SU-DHL-6 (cell line): ENCODE results near the gene RUNX2.

Experiments used
- H2AFZ ChIP-seq: fragments of 200-600 bp; sonication (generic); 2 replicates; pipeline ENCODE4 v1.6.1; 2014; ENCODE audit warnings: low read depth, mild to moderate bottlenecking, moderate library complexity, mixed read lengths, antibody characterized with exemption, low read length; ENCODE audit not compliant: severe bottlenecking
- H3F3A ChIP-seq: fragments of 200-600 bp; shearing (Covaris generic); 2 replicates; pipeline ENCODE4 v1.6.0; 2016; ENCODE audit warnings: antibody characterized with exemption, mild to moderate bottlenecking; ENCODE audit not compliant: insufficient read depth
- H3K27ac ChIP-seq: fragments of 200-600 bp; sonication (generic); 2 replicates; pipeline ENCODE4 v1.5.1; 2016; ENCODE audit warnings: low read depth, mild to moderate bottlenecking, low read length, moderate library complexity, mixed read lengths
- H3K27me3 ChIP-seq: fragments of 200-600 bp; sonication (generic), shearing (Covaris generic); 2 replicates; pipeline ENCODE4 v1.6.0; 2014; ENCODE audit warnings: mild to moderate bottlenecking, low read length
- H3K36me3 ChIP-seq: fragments of 200-600 bp; sonication (generic); 2 replicates; pipeline ENCODE4 v1.6.1; 2014; ENCODE audit warnings: mild to moderate bottlenecking, low read length, mixed read lengths
- H3K4me2 ChIP-seq: fragments of 300-600, 200-600 bp; shearing (Covaris generic), sonication (generic); 2 replicates; pipeline ENCODE4 v1.6.0; 2014; ENCODE audit warnings: low read length, low read depth, mild to moderate bottlenecking; ENCODE audit not compliant: poor library complexity, severe bottlenecking
- H3K4me3 ChIP-seq: fragments of 200-600 bp; sonication (generic); 2 replicates; pipeline ENCODE4 v1.5.1; 2014; ENCODE audit warnings: antibody characterized with exemption, low read length, mild to moderate bottlenecking, mixed read lengths; ENCODE audit not compliant: insufficient read depth, poor library complexity, severe bottlenecking
- H3K79me2 ChIP-seq: fragments of 200-600 bp; sonication (generic); 2 replicates; pipeline ENCODE4 v1.6.1; 2014; ENCODE audit warnings: mild to moderate bottlenecking, low read length, moderate library complexity; ENCODE audit not compliant: insufficient read depth
- H3K9ac ChIP-seq: fragments of 200-600 bp; sonication (generic); 2 replicates; pipeline ENCODE4 v1.7.0; 2014; ENCODE audit warnings: mild to moderate bottlenecking, low read length
- H3K9me2 ChIP-seq: fragments of 200-600 bp; sonication (generic); replicated peaks from 2 replicates; pipeline ENCODE4 v1.6.1; 2014; ENCODE audit warnings: low read length; ENCODE audit not compliant: insufficient read depth
- H3K9me3 ChIP-seq: fragments of 200-600 bp; sonication (generic); 2 replicates; pipeline ENCODE4 v1.6.1; 2014; ENCODE audit warnings: low read length, mixed read lengths; ENCODE audit not compliant: insufficient read depth
- H4K20me1 ChIP-seq: fragments of 200-600 bp; sonication (generic); 2 replicates; pipeline ENCODE4 v1.6.1; 2014; ENCODE audit warnings: low read depth, mild to moderate bottlenecking, antibody characterized with exemption, low read length, moderate library complexity, mixed read lengths
- CTCF ChIP-seq: fragments of 200-600 bp; sonication (generic); IDR thresholded peaks from one replicate; pipeline ENCODE4 v1.5.1; 2017; ENCODE audit warnings: antibody characterized with exemption, mild to moderate bottlenecking, low read length, moderate library complexity; ENCODE audit not compliant: insufficient read depth, poor library complexity, severe bottlenecking
- EZH2phosphoT487 ChIP-seq: fragments of 200-600 bp; sonication (generic), shearing (Covaris generic); conservative IDR thresholded peaks from 2 replicates; pipeline ENCODE4 v1.6.1; 2018; ENCODE audit warnings: mild to moderate bottlenecking, antibody characterized with exemption, low read length, moderate library complexity, mixed read lengths

RUNX2 gene

GRCh38 chr6:45655745-45656476 is 327.8 kb downstream of the RUNX2 start:
- Histone ChIP-seq H3K27me3 (no peaks in the 10 kb centered on the region), H3K27ac (no peak overlapping the region), H3K9ac (no peak overlapping the region), H3K36me3 (no peaks in the 10 kb centered on the region), H3K4me3 (no peak overlapping the region), H2AFZ (no peak overlapping the region), H4K20me1 (no peaks in the 10 kb centered on the region), H3K9me3 (no peaks in the 10 kb centered on the region), H3K4me2 (no peak overlapping the region), H3F3A (peaks cover 17% of the 10 kb centered on the region), H3K79me2 (peaks cover 5% of the 10 kb centered on the region; the same call in 1 of the 2 replicates), H3K9me2 (no peaks in the 10 kb centered on the region)
- TF ChIP-seq CTCF (no peak), EZH2phosphoT487 (no peak)

GRCh38 chr6:45657226-45657625 is 329.1 kb downstream of the RUNX2 start:
- Histone ChIP-seq H3K4me2 (no peak overlapping the region), H4K20me1 (no peaks in the 10 kb centered on the region), H3K27ac (no peak overlapping the region), H3K27me3 (no peaks in the 10 kb centered on the region), H3K9ac (no peak overlapping the region), H3K79me2 (peaks cover 5% of the 10 kb centered on the region; the same call in 1 of the 2 replicates), H3K4me3 (no peak overlapping the region), H3K9me3 (no peaks in the 10 kb centered on the region), H3F3A (peaks cover 17% of the 10 kb centered on the region), H2AFZ (no peak overlapping the region), H3K9me2 (no peaks in the 10 kb centered on the region), H3K36me3 (no peaks in the 10 kb centered on the region)
- TF ChIP-seq CTCF (no peak), EZH2phosphoT487 (no peak)

GRCh38 chr6:45658400-45658799 is 330.3 kb downstream of the RUNX2 start:
- H2AFZ ChIP-seq, result peak overlapping the region; percentile 2
- peaks cover 17% of the 10 kb centered on the region for H3F3A ChIP-seq
- H3K9me3 ChIP-seq, result no peaks in the 10 kb centered on the region
- peak overlapping the region; percentile 59 for H3K9ac ChIP-seq
- H3K36me3 ChIP-seq, result no peaks in the 10 kb centered on the region
- peak overlapping the region; percentile 87 for H3K4me2 ChIP-seq
- peak overlapping the region; percentile 87 for H3K27ac ChIP-seq
- H3K27me3 ChIP-seq, result no peaks in the 10 kb centered on the region
- no peaks in the 10 kb centered on the region for H4K20me1 ChIP-seq
- TF ChIP-seq EZH2phosphoT487 (no peak), CTCF (no peak)
- H3K4me3 ChIP-seq, result peak overlapping the region; percentile 54
- H3K79me2 ChIP-seq, result peaks cover 5% of the 10 kb centered on the region; the same call in 1 of the 2 replicates
- no peaks in the 10 kb centered on the region for H3K9me2 ChIP-seq
